Caco-2 (cell line): ENCODE measurements around the gene TNS4. TPM values are rescaled to one million over a fixed set of nuclear protein-coding genes. Genes with fewer than 3 reads are reported as not detected.

Experiments used
- BruUV-seq: library from RNA; stranded (reverse); fragments of 400-500 nt; replicated peaks from 2 replicates; lab custom pipeline; 2021; lab: Mats Ljungman, UMichigan
- CTCF ChIA-PET: fragments of 300-600 bp; sonication (Branson Sonifier 250); formaldehyde crosslinking; loops from one replicate; lab custom pipeline; 2022; ENCODE audit warnings: antibody characterized with exemption; lab: Charles Lee
- POLR2A ChIA-PET: fragments of 300-600 bp; sonication (Branson Sonifier 250); formaldehyde crosslinking; loops from one replicate; lab custom pipeline; 2022; ENCODE audit warnings: antibody characterized with exemption; lab: Charles Lee
- DNase-seq, 2 experiments: peaks; one replicate each; pipeline versions ENCODE4 v3.0.0 to v3.0.0-alpha.2; 2020 to 2022
- H3K27me3 ChIP-seq: replicated peaks from 2 replicates; pipeline ENCODE4 v1.6.0; 2011; ENCODE audit warnings: low read length; ENCODE audit not compliant: control insufficient read depth, insufficient read depth
- H3K36me3 ChIP-seq: 2 replicates; pipeline ENCODE4 v1.5.1; 2011; ENCODE audit warnings: low read length; ENCODE audit not compliant: control insufficient read depth, insufficient read depth
- H3K4me1 ChIP-seq: fragments of 250-450 bp; sonication (Bioruptor Pico); 2 replicates; pipeline ENCODE4 v1.5.1; 2020; ENCODE audit warnings: mild to moderate bottlenecking
- H3K4me3 ChIP-seq: 2 replicates; pipeline ENCODE4 v1.5.1; 2011; ENCODE audit warnings: low read depth, mild to moderate bottlenecking, control low read depth, low read length
- H3K9me3 ChIP-seq: fragments of 250-450 bp; sonication (Bioruptor Pico); 2 replicates; pipeline ENCODE4 v1.5.1; 2020; ENCODE audit warnings: mild to moderate bottlenecking, moderate library complexity
- H3K27ac Mint-ChIP-seq: one replicate; pipeline ENCODE4 v1.8.0; 2022; ENCODE audit warnings: mixed read lengths; ENCODE audit not compliant: unreplicated experiment
- H3K27me3 Mint-ChIP-seq: one replicate; pipeline ENCODE4 v1.8.0; 2022; ENCODE audit warnings: mixed read lengths; ENCODE audit not compliant: insufficient read depth, unreplicated experiment
- H3K36me3 Mint-ChIP-seq: one replicate; pipeline ENCODE4 v1.8.0; 2022; ENCODE audit warnings: mild to moderate bottlenecking, mixed read lengths; ENCODE audit not compliant: insufficient read depth, unreplicated experiment
- H3K4me1 Mint-ChIP-seq: one replicate; pipeline ENCODE4 v1.8.0; 2022; ENCODE audit warnings: low read depth, mixed read lengths; ENCODE audit not compliant: unreplicated experiment
- H3K4me3 Mint-ChIP-seq: one replicate; pipeline ENCODE4 v1.8.0; 2022; ENCODE audit warnings: mild to moderate bottlenecking, moderate library complexity, mixed read lengths; ENCODE audit not compliant: unreplicated experiment
- H3K9me3 Mint-ChIP-seq: one replicate; pipeline ENCODE4 v1.8.0; 2022; ENCODE audit warnings: mixed read lengths; ENCODE audit not compliant: unreplicated experiment
- CTCF ChIP-seq, 2 experiments: fragments of 200-600 bp in 1 of 2; IDR thresholded peaks; 1 replicate in 1 of 2; 2 replicates in 1 of 2; pipeline versions ENCODE4 v1.5.1 to v1.8.0; 2011 to 2022; ENCODE audit warnings: antibody characterized with exemption in 1 of 2, control low read depth in 1 of 2, inconsistent platforms in 1 of 2, low read depth in 1 of 2, low read length in 1 of 2, mild to moderate bottlenecking in 1 of 2, moderate library complexity in 1 of 2; ENCODE audit not compliant: insufficient read depth in 1 of 2, severe bottlenecking in 1 of 2, unreplicated experiment in 1 of 2
- intact Hi-C: fragments of 100-400 bp; cut with micrococcal nuclease; formaldehyde crosslinking; loops from one replicate; pipeline ENCODE4 v1.10.0; 2022; ENCODE audit not compliant: unreplicated experiment
- total RNA-seq: library from RNA; stranded (reverse); gene quantifications from 2 replicates; pipeline ENCODE4 v1.2.3, GENCODE V29; 2022

TNS4 gene
- total RNA-seq, 1 experiment from 2014 or later: not detected

GRCh38 chr17:40540448-40540847 lies 39.0 kb upstream of the TNS4 start:
- no peaks in the 10 kb centered on the region for H3K4me1 Mint-ChIP-seq
- intact Hi-C loops: no loop called here
- POLR2A ChIA-PET: no interaction called here
- no peaks in the 10 kb centered on the region for H3K36me3 ChIP-seq
- TF ChIP-seq CTCF (IDR thresholded peaks at IDR 0.05; ENCODE audit: insufficient read depth in 1 of 2, low read depth in 1 of 2, low read length in 1 of 2, severe bottlenecking in 1 of 2, unreplicated experiment in 1 of 2): no peak
- no peaks in the 10 kb centered on the region for H3K27me3 ChIP-seq
- H3K36me3 Mint-ChIP-seq: peaks cover 4% of the 10 kb centered on the region
- no peak for DNase-seq
- CTCF ChIA-PET: interaction anchor here (2.7 kb wide), 1 partner anchor 20 kb away, joined by 12 read pairs; no protein-coding TSS in a partner anchor
- no peak overlapping the region for H3K27ac Mint-ChIP-seq
- H3K4me1 ChIP-seq: no peaks in the 10 kb centered on the region
- no TSS peak for BruUV-seq
- H3K27me3 Mint-ChIP-seq: no peaks in the 10 kb centered on the region
- H3K4me3 Mint-ChIP-seq: no peak overlapping the region
- H3K4me3 ChIP-seq: no peak overlapping the region
- H3K9me3 ChIP-seq: no peaks in the 10 kb centered on the region
- no peaks in the 10 kb centered on the region for H3K9me3 Mint-ChIP-seq

GRCh38 chr17:40539711-40540411 lies 38.4 kb upstream of the TNS4 start:
- no peak for DNase-seq
- no peak for TF ChIP-seq CTCF (IDR thresholded peaks at IDR 0.05; ENCODE audit: insufficient read depth in 1 of 2, low read depth in 1 of 2, low read length in 1 of 2, severe bottlenecking in 1 of 2, unreplicated experiment in 1 of 2)
- H3K4me3 ChIP-seq: no peak overlapping the region
- no peak overlapping the region for H3K4me3 Mint-ChIP-seq
- H3K9me3 Mint-ChIP-seq: no peaks in the 10 kb centered on the region
- intact Hi-C loops: no loop called here
- ChIA-PET POLR2A (no interaction called here), CTCF (interaction anchor here (0.5 to 2.7 kb wide), 3 partner anchors 21 to 336 kb away, joined by 3 to 12 read pairs (median 4); no protein-coding TSS in a partner anchor)
- no peaks in the 10 kb centered on the region for H3K4me1 Mint-ChIP-seq
- no peaks in the 10 kb centered on the region for H3K4me1 ChIP-seq
- no peaks in the 10 kb centered on the region for H3K36me3 ChIP-seq
- BruUV-seq: no TSS peak
- H3K27ac Mint-ChIP-seq: no peak overlapping the region
- no peaks in the 10 kb centered on the region for H3K9me3 ChIP-seq
- no peaks in the 10 kb centered on the region for H3K27me3 Mint-ChIP-seq
- H3K36me3 Mint-ChIP-seq: peaks cover 4% of the 10 kb centered on the region
- no peaks in the 10 kb centered on the region for H3K27me3 ChIP-seq

- no TSS peak for BruUV-seq
- intact Hi-C loops: no loop called here
- no peaks in the 10 kb centered on the region for H3K27me3 Mint-ChIP-seq
Observed at GRCh38 chr17:40538936-40539705, 37.7 kb upstream of the TNS4 start.

More at GRCh38 chr17:40538936-40539705, 37.7 kb upstream of the TNS4 start:
- DNase-seq: no peak
- Histone ChIP-seq H3K9me3 (no peaks in the 10 kb centered on the region), H3K4me1 (no peaks in the 10 kb centered on the region), H3K27me3 (no peaks in the 10 kb centered on the region), H3K36me3 (no peaks in the 10 kb centered on the region), H3K4me3 (no peak overlapping the region)
- Mint-ChIP-seq H3K4me3 (no peak overlapping the region), H3K27ac (no peak overlapping the region), H3K4me1 (no peaks in the 10 kb centered on the region), H3K36me3 (peaks cover 4% of the 10 kb centered on the region), H3K9me3 (no peaks in the 10 kb centered on the region)
- no peak for TF ChIP-seq CTCF (IDR thresholded peaks at IDR 0.05; ENCODE audit: insufficient read depth in 1 of 2, low read depth in 1 of 2, low read length in 1 of 2, severe bottlenecking in 1 of 2, unreplicated experiment in 1 of 2)
- ChIA-PET POLR2A (interaction anchor here (0.7 kb wide), 1 partner anchor 76 kb away, joined by 18 read pairs; no protein-coding TSS in a partner anchor), CTCF (interaction anchor here (0.6 to 2.7 kb wide), 3 partner anchors 21 to 177 kb away, joined by 3 to 12 read pairs (median 4); no protein-coding TSS in a partner anchor)
